ENCODE measurements around the gene UBXN10. TPM values are rescaled to one million over a fixed set of nuclear protein-coding genes. Genes with fewer than 3 reads are reported as not detected.

The UBXN10 gene
- total RNA-seq, 1 donor from 2014 or later, result not detected

DNA sequence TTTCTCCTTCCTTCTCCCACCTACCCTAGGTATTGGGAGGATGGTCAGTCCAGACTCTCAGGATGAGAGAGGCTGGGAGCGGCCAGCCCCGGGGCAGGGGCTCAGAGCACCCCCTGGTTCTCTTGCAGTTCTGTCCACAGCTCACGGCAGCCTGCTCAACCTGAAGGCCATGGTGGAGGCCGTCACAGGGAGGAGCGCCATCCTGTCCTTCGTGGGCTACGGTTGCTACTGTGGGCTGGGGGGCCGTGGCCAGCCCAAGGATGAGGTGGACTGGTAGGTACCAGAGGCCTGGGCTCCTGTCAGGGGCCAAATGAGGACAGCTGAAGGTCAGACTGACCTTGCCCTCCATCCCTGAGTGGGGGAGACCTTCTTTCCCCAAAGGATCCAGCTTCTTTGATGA lies 42.6 kb upstream of the UBXN10 start:
- Histone ChIP-seq H3K4me1 (no peaks in the 10 kb centered on the region), H3K4me3 (no peak overlapping the region), H3K27me3 (no peaks in the 10 kb centered on the region), H3K27ac (no peak overlapping the region), H3K36me3 (no peaks in the 10 kb centered on the region), H3K9me3 (no peaks in the 10 kb centered on the region)
- DNase-seq (ENCODE audit: low spot score in 2 of 2), result no peak
- intact Hi-C loops (cut with DNase I), result no loop called here
- TF ChIP-seq CTCF (IDR thresholded peaks at IDR 0.05), result no peak

GRCh38 chr1:20143734-20144565 lies 41.9 kb upstream of the UBXN10 start:
- no peak for TF ChIP-seq CTCF (IDR thresholded peaks at IDR 0.05)
- no peaks in the 10 kb centered on the region for H3K4me1 ChIP-seq
- H3K9me3 ChIP-seq, result no peaks in the 10 kb centered on the region
- H3K36me3 ChIP-seq, result no peaks in the 10 kb centered on the region
- DNase-seq (ENCODE audit: low spot score in 2 of 2), result no peak
- H3K27me3 ChIP-seq, result no peaks in the 10 kb centered on the region
- intact Hi-C loops (cut with DNase I), result no loop called here
- no peak overlapping the region for H3K27ac ChIP-seq
- H3K4me3 ChIP-seq, result no peak overlapping the region

GRCh38 chr1:20147846-20148570 lies 37.9 kb upstream of the UBXN10 start:
- H3K4me1 ChIP-seq, result peaks cover 0 to 4% of the 10 kb centered on the region in 2 donors
- H3K27me3 ChIP-seq, result no peaks in the 10 kb centered on the region
- no peak overlapping the region for H3K27ac ChIP-seq
- H3K4me3 ChIP-seq, result no peak overlapping the region
- no peaks in the 10 kb centered on the region for H3K9me3 ChIP-seq
- no peak for DNase-seq (ENCODE audit: low spot score in 2 of 2)
- TF ChIP-seq CTCF (IDR thresholded peaks at IDR 0.05), result no peak
- H3K36me3 ChIP-seq, result no peaks in the 10 kb centered on the region
- intact Hi-C loops (cut with DNase I), result no loop called here

GRCh38 chr1:20148571-20149500 lies 37.1 kb upstream of the UBXN10 start:
- Histone ChIP-seq H3K36me3 (no peaks in the 10 kb centered on the region), H3K4me1 (peaks cover 0 to 4% of the 10 kb centered on the region in 2 donors), H3K27ac (no peak overlapping the region), H3K4me3 (no peak overlapping the region), H3K9me3 (no peaks in the 10 kb centered on the region), H3K27me3 (no peaks in the 10 kb centered on the region)
- no peak for DNase-seq (ENCODE audit: low spot score in 2 of 2)
- TF ChIP-seq CTCF (IDR thresholded peaks at IDR 0.05), result no peak
- intact Hi-C loops (cut with DNase I), result no loop called here

DNA sequence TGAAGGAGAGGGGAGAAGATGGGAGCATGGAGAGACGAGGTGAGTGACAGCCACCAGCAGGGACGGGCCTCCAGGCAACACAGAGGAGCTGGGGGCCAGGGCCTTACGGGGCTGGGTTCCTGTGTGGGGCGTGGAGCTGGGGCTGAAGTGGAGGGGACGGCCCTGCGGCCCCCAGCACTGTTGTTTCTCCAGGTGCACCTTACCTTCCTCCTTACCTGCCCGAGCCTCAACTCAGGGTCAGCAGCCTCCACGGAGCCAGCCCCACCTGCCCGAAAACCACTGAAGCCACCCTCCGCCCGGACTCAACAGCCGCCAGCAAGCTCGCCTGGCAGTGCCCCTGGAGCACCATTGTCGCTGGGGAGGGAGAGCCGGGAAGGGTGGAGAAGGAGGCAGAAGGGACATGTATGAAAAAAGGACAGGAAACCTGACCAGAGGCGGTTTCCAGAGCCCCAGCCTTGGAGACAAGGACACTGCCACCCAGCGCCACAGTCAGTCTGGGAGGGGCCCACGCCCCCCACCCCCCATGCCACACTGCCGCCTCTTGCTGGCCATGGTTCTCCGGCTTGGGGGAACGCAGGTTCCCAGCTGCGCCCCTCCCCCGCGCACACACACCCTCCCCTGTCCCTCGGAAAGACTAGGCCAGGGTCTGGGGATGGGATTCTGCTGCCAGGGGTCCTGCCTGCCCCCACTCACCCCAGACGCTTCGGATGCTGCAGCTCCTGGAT lies 36.1 kb upstream of the UBXN10 start:
- no peak overlapping the region for H3K4me3 ChIP-seq
- H3K9me3 ChIP-seq, result no peaks in the 10 kb centered on the region
- peaks cover 0 to 4% of the 10 kb centered on the region in 2 donors for H3K4me1 ChIP-seq
- no peak overlapping the region for H3K27ac ChIP-seq
- no peak for DNase-seq (ENCODE audit: low spot score in 2 of 2)
- intact Hi-C loops (cut with DNase I), result loop anchor here (5.0 kb wide), 2 partner anchors 343 to 487 kb away; partner anchors contain the start of gene HTR6
- H3K36me3 ChIP-seq, result no peaks in the 10 kb centered on the region
- TF ChIP-seq CTCF (IDR thresholded peaks at IDR 0.05), result no peak
- H3K27me3 ChIP-seq, result no peaks in the 10 kb centered on the region

All from ascending aorta (tissue), 2 donors.